ENCODE results near the gene PPM1E. TPM values are rescaled to one million over a fixed set of nuclear protein-coding genes. Genes with fewer than 3 reads are reported as not detected.
"Not testable (repeated sequence)": the region's sequence is repeated elsewhere in the genome, so short reads cannot be mapped to it uniquely, and the experiment has no call there.

PPM1E gene
- polyA plus RNA-seq, 1 donor (not counting 4 experiments of a cell fraction or from before 2014, with no cell fraction given) = not detected

- FAIRE-seq = no peak
- no peak for DNase-seq (ENCODE audit: low read depth, low spot score)
- Histone ChIP-seq H3K9me3 (ENCODE audit: control insufficient read depth, low read depth, low read length) (no peaks in the 10 kb centered on the region), H3K4me1 (ENCODE audit: control insufficient read depth, extremely low read depth, insufficient read depth, low read length) (peaks cover 10% of the 10 kb centered on the region), H2AFZ (ENCODE audit: control insufficient read depth, low read length) (no peak overlapping the region), H3K27me3 (ENCODE audit: control insufficient read depth, extremely low read depth, insufficient read depth, low read length) (no peaks in the 10 kb centered on the region), H3K79me2 (ENCODE audit: control insufficient read depth, insufficient read depth, low read length) (no peaks in the 10 kb centered on the region), H3K9me1 (ENCODE audit: control insufficient read depth, extremely low read depth, insufficient read depth, low read length) (no peaks in the 10 kb centered on the region), H4K20me1 (ENCODE audit: control insufficient read depth, extremely low read depth, insufficient read depth, low read length) (no peaks in the 10 kb centered on the region), H3K4me3 (ENCODE audit: control insufficient read depth in 2 of 3, extremely low read depth in 1 of 3, insufficient read depth in 2 of 3, low read depth in 1 of 3, low read length in 3 of 3) (no peak overlapping the region), H3K9ac (ENCODE audit: control insufficient read depth, extremely low read depth, insufficient read depth, low read length) (no peak overlapping the region), H3K27ac (ENCODE audit: control insufficient read depth, insufficient read depth, low read length) (no peak overlapping the region), H3K4me2 (ENCODE audit: control insufficient read depth, extremely low read depth, insufficient read depth, low read depth, low read length) (no peak overlapping the region), H3K36me3 (ENCODE audit: control insufficient read depth in 2 of 2, extremely low read depth in 1 of 2, insufficient read depth in 2 of 2, low read length in 2 of 2) (no peaks in the 10 kb centered on the region)
- TF ChIP-seq EZH2 (IDR thresholded peaks at IDR 0.05; ENCODE audit: low read length) (no peak), CTCF (optimal IDR thresholded peaks at IDR 0.05 in 1 of 3, IDR thresholded peaks at IDR 0.05 in 1 of 3, conservative IDR thresholded peaks at IDR 0.05 in 1 of 3; ENCODE audit: extremely low read depth in 1 of 3, insufficient read depth in 2 of 3, low read length in 3 of 3) (no peak)
- dilution Hi-C loops (cut with MboI; ENCODE audit: extremely low pct_ligation_motif_present, low sequenced_read_pairs) = no loop called here
These were observed 34.2 kb downstream of the PPM1E start for GRCh38 chr17:58789831-58790230.

GRCh38 chr17:58794508-58794907 is 38.9 kb downstream of the PPM1E start:
- H3K9me1 ChIP-seq (ENCODE audit: control insufficient read depth, extremely low read depth, insufficient read depth, low read length); DNase-seq (ENCODE audit: low read depth, low spot score); H3K4me1 ChIP-seq (ENCODE audit: control insufficient read depth, extremely low read depth, insufficient read depth, low read length); H3K79me2 ChIP-seq (ENCODE audit: control insufficient read depth, insufficient read depth, low read length); H3K36me3 ChIP-seq (ENCODE audit: control insufficient read depth in 2 of 2, extremely low read depth in 1 of 2, insufficient read depth in 2 of 2, low read length in 2 of 2); dilution Hi-C loops (cut with MboI; ENCODE audit: extremely low pct_ligation_motif_present, low sequenced_read_pairs); H4K20me1 ChIP-seq (ENCODE audit: control insufficient read depth, extremely low read depth, insufficient read depth, low read length); FAIRE-seq; H3K4me3 ChIP-seq (ENCODE audit: control insufficient read depth in 2 of 3, extremely low read depth in 1 of 3, insufficient read depth in 2 of 3, low read depth in 1 of 3, low read length in 3 of 3); H2AFZ ChIP-seq (ENCODE audit: control insufficient read depth, low read length); H3K9me3 ChIP-seq (ENCODE audit: control insufficient read depth, low read depth, low read length); H3K27me3 ChIP-seq (ENCODE audit: control insufficient read depth, extremely low read depth, insufficient read depth, low read length); H3K27ac ChIP-seq (ENCODE audit: control insufficient read depth, insufficient read depth, low read length); H3K9ac ChIP-seq (ENCODE audit: control insufficient read depth, extremely low read depth, insufficient read depth, low read length); H3K4me2 ChIP-seq (ENCODE audit: control insufficient read depth, extremely low read depth, insufficient read depth, low read depth, low read length): not testable (repeated sequence)

- DNase-seq (ENCODE audit: low read depth, low spot score) (no peak), FAIRE-seq (no peak)
- H3K27ac ChIP-seq (ENCODE audit: control insufficient read depth, insufficient read depth, low read length) = no peak overlapping the region
- TF ChIP-seq EZH2 (IDR thresholded peaks at IDR 0.05; ENCODE audit: low read length) = no peak
- no peak for TF ChIP-seq CTCF (optimal IDR thresholded peaks at IDR 0.05 in 1 of 3, IDR thresholded peaks at IDR 0.05 in 1 of 3, conservative IDR thresholded peaks at IDR 0.05 in 1 of 3; ENCODE audit: extremely low read depth in 1 of 3, insufficient read depth in 2 of 3, low read length in 3 of 3)
- H3K9ac ChIP-seq (ENCODE audit: control insufficient read depth, extremely low read depth, insufficient read depth, low read length) = no peak overlapping the region
- H3K79me2 ChIP-seq (ENCODE audit: control insufficient read depth, insufficient read depth, low read length) = no peaks in the 10 kb centered on the region
- no peaks in the 10 kb centered on the region for H3K9me1 ChIP-seq (ENCODE audit: control insufficient read depth, extremely low read depth, insufficient read depth, low read length)
- no peaks in the 10 kb centered on the region for H4K20me1 ChIP-seq (ENCODE audit: control insufficient read depth, extremely low read depth, insufficient read depth, low read length)
- no peak overlapping the region for H3K4me2 ChIP-seq (ENCODE audit: control insufficient read depth, extremely low read depth, insufficient read depth, low read depth, low read length)
- no peak overlapping the region for H2AFZ ChIP-seq (ENCODE audit: control insufficient read depth, low read length)
- H3K27me3 ChIP-seq (ENCODE audit: control insufficient read depth, extremely low read depth, insufficient read depth, low read length) = no peaks in the 10 kb centered on the region
- H3K4me3 ChIP-seq (ENCODE audit: control insufficient read depth in 2 of 3, extremely low read depth in 1 of 3, insufficient read depth in 2 of 3, low read depth in 1 of 3, low read length in 3 of 3) = no peak overlapping the region
- H3K36me3 ChIP-seq (ENCODE audit: control insufficient read depth in 2 of 2, extremely low read depth in 1 of 2, insufficient read depth in 2 of 2, low read length in 2 of 2) = no peaks in the 10 kb centered on the region
- H3K4me1 ChIP-seq (ENCODE audit: control insufficient read depth, extremely low read depth, insufficient read depth, low read length) = no peaks in the 10 kb centered on the region
- H3K9me3 ChIP-seq (ENCODE audit: control insufficient read depth, low read depth, low read length) = no peaks in the 10 kb centered on the region
- dilution Hi-C loops (cut with MboI; ENCODE audit: extremely low pct_ligation_motif_present, low sequenced_read_pairs) = no loop called here
These were observed 46.5 kb downstream of the PPM1E start for GRCh38 chr17:58802188-58802587.

Data from keratinocyte (primary cell).